HepG2 (cell line): Measurements from ENCODE around the gene TCAP. TPM values are rescaled to one million over a fixed set of nuclear protein-coding genes. Genes with fewer than 3 reads are reported as not detected.

Experiments used
- ARNT2 ChIP-seq: sonication (generic); formaldehyde crosslinking; IDR thresholded peaks from 2 replicates; pipeline ENCODE4 v1.8.0; 2022; ENCODE audit warnings: mild to moderate bottlenecking, low read depth, missing genetic modification reagents, moderate library complexity
- ATM ChIP-seq: fragments of 450-650 bp; IDR thresholded peaks from 2 replicates; pipeline ENCODE4 v1.7.1; 2017; ENCODE audit warnings: mild to moderate bottlenecking, borderline replicate concordance
- BRF2 ChIP-seq: sonication (generic); formaldehyde crosslinking; IDR thresholded peaks from 2 replicates; pipeline ENCODE4 v1.8.1; 2022; ENCODE audit warnings: mild to moderate bottlenecking, missing genetic modification reagents
- ELF4 ChIP-seq: sonication (generic); formaldehyde crosslinking; IDR thresholded peaks from 2 replicates; pipeline ENCODE4 v1.5.0; 2020; ENCODE audit warnings: missing genetic modification reagents, mild to moderate bottlenecking, moderate library complexity, borderline replicate concordance
- MAFG ChIP-seq: sonication (generic); formaldehyde crosslinking; IDR thresholded peaks from 2 replicates; pipeline ENCODE4 v1.5.1; 2020; ENCODE audit warnings: mild to moderate bottlenecking, missing genetic modification reagents
- MXD1 ChIP-seq: sonication (generic); formaldehyde crosslinking; IDR thresholded peaks from 2 replicates; pipeline ENCODE4 v1.4.0; 2020; ENCODE audit warnings: mild to moderate bottlenecking, missing genetic modification reagents
- NR2F6 ChIP-seq, 2 experiments: IDR thresholded peaks; 2 replicates each; pipeline ENCODE4 v1.6.1; 2016; ENCODE audit warnings: antibody characterized with exemption in 1 of 2, mild to moderate bottlenecking in 1 of 2
- RFXAP ChIP-seq: sonication (generic); formaldehyde crosslinking; IDR thresholded peaks from 2 replicates; pipeline ENCODE4 v1.4.0; 2020; ENCODE audit warnings: missing genetic modification reagents, borderline replicate concordance
- SAP130 ChIP-seq: IDR thresholded peaks from 2 replicates; pipeline ENCODE4 v1.6.1; 2016; ENCODE audit warnings: low read depth
- SATB2 ChIP-seq: sonication (generic); formaldehyde crosslinking; IDR thresholded peaks from 2 replicates; pipeline ENCODE4 v1.5.0; 2020; ENCODE audit warnings: missing genetic modification reagents
- SIX1 ChIP-seq: sonication (generic); formaldehyde crosslinking; IDR thresholded peaks from 2 replicates; pipeline ENCODE4 v1.4.0; 2020; ENCODE audit warnings: missing genetic modification reagents, borderline replicate concordance
- SOX5 ChIP-seq: IDR thresholded peaks from 2 replicates; pipeline ENCODE4 v1.6.1; 2016; ENCODE audit warnings: borderline replicate concordance
- THAP7 ChIP-seq: sonication (generic); formaldehyde crosslinking; IDR thresholded peaks from 2 replicates; pipeline ENCODE4 v1.8.1; 2023; ENCODE audit warnings: mild to moderate bottlenecking, missing genetic modification reagents
- YEATS2 ChIP-seq: sonication (generic); formaldehyde crosslinking; IDR thresholded peaks from 2 replicates; pipeline ENCODE4 v1.4.0; 2020; ENCODE audit warnings: missing genetic modification reagents, borderline replicate concordance
- ZBTB20 ChIP-seq: sonication (generic); formaldehyde crosslinking; IDR thresholded peaks from 2 replicates; pipeline ENCODE4 v1.8.1; 2023; ENCODE audit warnings: missing genetic modification reagents, low read depth, mild to moderate bottlenecking, borderline replicate concordance
- ZBTB39 ChIP-seq: sonication (generic); formaldehyde crosslinking; IDR thresholded peaks from 2 replicates; pipeline ENCODE4 v1.5.0; 2020; ENCODE audit warnings: missing genetic modification reagents
- ZFP1 ChIP-seq: IDR thresholded peaks from 2 replicates; pipeline ENCODE4 v1.6.1; 2016
- ZFY ChIP-seq: sonication (generic); formaldehyde crosslinking; IDR thresholded peaks from 2 replicates; pipeline ENCODE4 v1.4.0; 2020; ENCODE audit warnings: missing genetic modification reagents
- ZNF256 ChIP-seq: sonication (generic); formaldehyde crosslinking; conservative IDR thresholded peaks from 2 replicates; pipeline ENCODE4 v1.4.0; 2020; ENCODE audit warnings: missing genetic modification reagents
- ZNF264 ChIP-seq: sonication (generic); formaldehyde crosslinking; IDR thresholded peaks from 2 replicates; pipeline ENCODE4 v1.4.0; 2020; ENCODE audit warnings: missing genetic modification reagents
- ZNF354B ChIP-seq: sonication (generic); formaldehyde crosslinking; IDR thresholded peaks from 2 replicates; pipeline ENCODE4 v1.8.0; 2022; ENCODE audit warnings: mild to moderate bottlenecking, missing genetic modification reagents
- ZNF367 ChIP-seq: sonication (generic); formaldehyde crosslinking; IDR thresholded peaks from 2 replicates; pipeline ENCODE4 v1.4.0; 2020; ENCODE audit warnings: missing genetic modification reagents, borderline replicate concordance
- ZNF674 ChIP-seq: sonication (generic); formaldehyde crosslinking; IDR thresholded peaks from 2 replicates; pipeline ENCODE4 v1.5.0; 2020; ENCODE audit warnings: low read depth, mild to moderate bottlenecking, missing genetic modification reagents
- ZNF879 ChIP-seq: sonication (generic); formaldehyde crosslinking; IDR thresholded peaks from 2 replicates; pipeline ENCODE4 v1.8.1; 2023; ENCODE audit warnings: missing genetic modification reagents
- ZSCAN20 ChIP-seq: sonication (generic); formaldehyde crosslinking; IDR thresholded peaks from 2 replicates; pipeline ENCODE4 v1.4.0; 2020; ENCODE audit warnings: missing genetic modification reagents, mild to moderate bottlenecking, borderline replicate concordance
- polyA plus RNA-seq, 8 experiments: library from polyadenylated mRNA; depleted of rRNA in 3 of 8; stranded (reverse) in 7 of 8; unstranded in 1 of 8; fragments of >200 nt; fragmentation: Illumina TruSeq in 4 of 8; extraction: Trizol in 4 of 8; gene quantifications; 2 replicates each; pipeline versions ENCODE4 v1.2.1 to v1.2.3, GENCODE V29; 2011 to 2016; ENCODE audit warnings: low read depth in 4 of 8, missing spikeins in 1 of 8, mixed read lengths in 1 of 8; ENCODE audit not compliant: insufficient read depth in 1 of 8
- total RNA-seq, 5 experiments: library from RNA; depleted of rRNA; stranded (reverse); fragments of >200 nt; fragmentation: Illumina TruSeq; extraction: Trizol; gene quantifications; 2 replicates each; pipeline ENCODE4 v1.2.3, GENCODE V29; 2016; ENCODE audit warnings: low read depth in 1 of 5

Gene TCAP
- total and polyA plus RNA-seq, 2 of the 13 experiments (the other 11 are each of a cell fraction or from before 2014, with no cell fraction given): 0.24 to 0.65 TPM

GRCh38 chr17:39667945-39668924 is 3.1 kb downstream of the TCAP start, which contains the start of gene PNMT (continued):
- TF ChIP-seq ARNT2 (CRISPR knock-in tag) (peak; percentile 72), ZBTB20 (CRISPR knock-in tag) (no peak), ZSCAN20 (no peak), MAFG (no peak), ZBTB39 (CRISPR knock-in tag) (no peak), SIX1 (no peak), THAP7 (CRISPR knock-in tag) (no peak), SATB2 (CRISPR knock-in tag) (no peak), ELF4 (CRISPR knock-in tag) (no peak), ZNF367 (CRISPR knock-in tag) (no peak), SAP130 (peak; percentile 76), SOX5 (CRISPR knock-in tag) (peak; percentile 34; the same call in 1 of the 2 replicates), ZNF674 (CRISPR knock-in tag) (no peak), MXD1 (CRISPR knock-in tag) (no peak), YEATS2 (CRISPR knock-in tag) (peak; percentile 77; the same call in 1 of the 2 replicates), ZFY (CRISPR knock-in tag) (peak; percentile 96), ZFP1 (no peak), ZNF256 (CRISPR knock-in tag) (no peak), BRF2 (CRISPR knock-in tag) (no peak), NR2F6 (IDR thresholded peaks at IDR 0.05) (no peak), NR2F6 (CRISPR knock-in tag; IDR thresholded peaks at IDR 0.05) (peak; percentile 79), ZNF879 (no peak), ZNF354B (no peak), ZNF264 (no peak), RFXAP (CRISPR knock-in tag) (peak; percentile 58; the same call in 1 of the 2 replicates), ATM (no peak)
